GM23338 (cell line): Measurements from ENCODE around the gene ERCC5. TPM values are rescaled to one million over a fixed set of nuclear protein-coding genes. Genes with fewer than 3 reads are reported as not detected.

ENCODE experiments used
- ATAC-seq: fragments of 200-7000 bp; cut with Tn5 transposase; 3 replicates; pipeline ENCODE4 v1.9.1; 2020
- DNase-seq: peaks from one replicate; pipeline ENCODE4 v3.0.0-alpha.2; 2015; ENCODE audit warnings: low spot score
- H2AFZ ChIP-seq: fragments of 200-600 bp; sonication (generic); 2 replicates; pipeline ENCODE4 v1.8.0; 2016; ENCODE audit warnings: antibody characterized with exemption, mild to moderate bottlenecking, moderate library complexity
- H3F3A ChIP-seq: fragments of 200-600 bp; sonication (generic); replicated peaks from 2 replicates; pipeline ENCODE4 v1.8.0; 2017; ENCODE audit warnings: antibody characterized with exemption, mixed run types, low read depth
- H3K27ac ChIP-seq: fragments of 200-600 bp; sonication (generic); 2 replicates; pipeline ENCODE4 v1.6.1; 2016; ENCODE audit warnings: low read depth
- H3K27me3 ChIP-seq: fragments of 200-600 bp; sonication (generic); 2 replicates; pipeline ENCODE4 v1.8.0; 2016; ENCODE audit warnings: mild to moderate bottlenecking, mixed run types, moderate library complexity; ENCODE audit not compliant: insufficient read depth
- H3K36me3 ChIP-seq: fragments of 200-600 bp; sonication (generic); 2 replicates; pipeline ENCODE4 v1.8.0; 2016; ENCODE audit warnings: mild to moderate bottlenecking; ENCODE audit not compliant: insufficient read depth
- H3K4me1 ChIP-seq: fragments of 200-600 bp; sonication (generic); 2 replicates; pipeline ENCODE4 v1.8.0; 2016; ENCODE audit warnings: mild to moderate bottlenecking, moderate library complexity; ENCODE audit not compliant: insufficient read depth
- H3K4me2 ChIP-seq: fragments of 200-600 bp; sonication (generic); 2 replicates; pipeline ENCODE4 v1.7.1; 2017; ENCODE audit warnings: mixed run types
- H3K4me3 ChIP-seq: fragments of 200-600 bp; sonication (generic); 2 replicates; pipeline ENCODE4 v1.6.1; 2016; ENCODE audit warnings: mixed run types
- H3K79me2 ChIP-seq: fragments of 200-600 bp; sonication (generic); replicated peaks from 2 replicates; pipeline ENCODE4 v1.8.0; 2017; ENCODE audit warnings: mild to moderate bottlenecking; ENCODE audit not compliant: insufficient read depth
- H3K9me2 ChIP-seq: fragments of 200-600 bp; sonication (generic); 2 replicates; pipeline ENCODE4 v1.8.0; 2017; ENCODE audit not compliant: insufficient read depth
- H4K20me1 ChIP-seq: fragments of 200-600 bp; sonication (generic); replicated peaks from 2 replicates; pipeline ENCODE4 v1.8.0; 2017; ENCODE audit warnings: mild to moderate bottlenecking; ENCODE audit not compliant: insufficient read depth
- H3K27ac Mint-ChIP-seq: 2 replicates; pipeline ENCODE4 v1.8.0; 2020; ENCODE audit warnings: inconsistent platforms, mild to moderate bottlenecking, moderate library complexity, mixed read lengths
- H3K27me3 Mint-ChIP-seq: 3 replicates; pipeline ENCODE4 v1.8.0; 2022; ENCODE audit warnings: low read depth, mild to moderate bottlenecking, moderate library complexity, mixed read lengths, inconsistent platforms; ENCODE audit not compliant: insufficient read depth, poor library complexity
- H3K36me3 Mint-ChIP-seq: 3 replicates; pipeline ENCODE4 v1.8.0; 2021; ENCODE audit warnings: low read depth, mild to moderate bottlenecking, inconsistent platforms, moderate library complexity, mixed read lengths
- H3K4me1 Mint-ChIP-seq: 3 replicates; pipeline ENCODE4 v1.8.0; 2020; ENCODE audit warnings: mild to moderate bottlenecking, inconsistent platforms, mixed read lengths
- H3K4me3 Mint-ChIP-seq: 3 replicates; pipeline ENCODE4 v1.8.0; 2021; ENCODE audit warnings: moderate library complexity, mild to moderate bottlenecking, inconsistent platforms, mixed read lengths
- H3K9me3 Mint-ChIP-seq: 3 replicates; pipeline ENCODE4 v1.8.0; 2020; ENCODE audit warnings: moderate library complexity, mild to moderate bottlenecking, inconsistent platforms, mixed read lengths
- CREB1 ChIP-seq: fragments of 250-450 bp; sonication (Bioruptor Pico); IDR thresholded peaks from 2 replicates; pipeline ENCODE4 v1.5.0; 2020; ENCODE audit warnings: low read depth, mild to moderate bottlenecking, moderate library complexity
- EZH2 ChIP-seq: fragments of 200-600 bp; sonication (generic); IDR thresholded peaks from one replicate; pipeline ENCODE4 v1.8.0; 2017; ENCODE audit warnings: antibody characterized with exemption, mild to moderate bottlenecking, low read depth; ENCODE audit not compliant: unreplicated experiment
- JUNB ChIP-seq: IDR thresholded peaks from one replicate; pipeline ENCODE4 v1.6.1; 2016; ENCODE audit warnings: antibody characterized with exemption; ENCODE audit not compliant: unreplicated experiment
- POLR2AphosphoS5 ChIP-seq: IDR thresholded peaks from 2 replicates; pipeline ENCODE4 v1.6.1; 2016; ENCODE audit warnings: antibody characterized with exemption, low read depth
- STAT1 ChIP-seq: IDR thresholded peaks from one replicate; pipeline ENCODE4 v1.6.1; 2016; ENCODE audit warnings: antibody characterized with exemption; ENCODE audit not compliant: unreplicated experiment
- ZNF114 ChIP-seq: fragments of 250-450 bp; sonication (Bioruptor Pico); IDR thresholded peaks from 2 replicates; pipeline ENCODE4 v1.5.0; 2020; ENCODE audit warnings: mild to moderate bottlenecking, moderate library complexity
- polyA plus RNA-seq: library from polyadenylated mRNA; unstranded; fragments of >200 nt; fragmentation: Nextera tagmentation; extraction: Ambion mirVana; gene quantifications from 2 replicates; pipeline ENCODE4 v1.2.1, GENCODE V29; 2016
- total RNA-seq: library from RNA; depleted of rRNA; stranded (reverse); fragments of >200 nt; shearing (Covaris generic); gene quantifications from 2 replicates; pipeline ENCODE4 v1.2.3, GENCODE V29; 2014
- TF ChIP-seq, protein P1 (sequence below): fragments of 250-450 bp; sonication (Bioruptor Pico); IDR thresholded peaks from 2 replicates; pipeline ENCODE4 v1.5.0; 2020; ENCODE audit warnings: mild to moderate bottlenecking, moderate library complexity
- TF ChIP-seq, protein P2 (sequence below): IDR thresholded peaks from one replicate; pipeline ENCODE4 v1.6.1; 2018; ENCODE audit warnings: antibody characterized with exemption; ENCODE audit not compliant: unreplicated experiment

The ERCC5 gene
- total and polyA plus RNA-seq, 2 experiments from 2014 or later, result 25.4 to 26.2 TPM

DNA sequence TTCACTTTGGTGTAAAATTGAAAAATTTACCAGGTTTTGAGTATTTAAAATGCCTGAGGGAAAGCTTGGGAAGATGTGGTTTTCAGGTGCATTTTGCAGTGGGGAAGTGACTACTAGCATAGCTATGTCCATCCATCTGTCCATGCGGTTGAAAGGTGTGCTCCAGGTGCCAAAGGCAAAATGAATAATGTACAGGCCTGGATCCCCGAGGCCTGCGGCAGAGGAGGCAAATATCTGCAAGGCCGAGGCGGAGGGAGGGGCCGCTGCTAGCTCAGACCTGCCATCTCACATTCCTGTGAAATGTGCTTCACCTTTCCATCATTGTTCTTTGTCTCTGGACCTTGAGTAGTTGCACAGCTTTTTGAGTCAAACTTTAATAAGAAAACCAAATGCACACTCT, 65.5 kb downstream of the ERCC5 start:
- no peaks in the 10 kb centered on the region for H4K20me1 ChIP-seq
- Mint-ChIP-seq H3K4me1 (0 out of 3 replicates have a peak, but pooled peaks cover 2% of the 10 kb centered on the region), H3K9me3 (no peaks in the 10 kb centered on the region), H3K27me3 (no peaks in the 10 kb centered on the region), H3K27ac (no peak overlapping the region), H3K4me3 (no peak overlapping the region), H3K36me3 (no peaks in the 10 kb centered on the region)
- H3K9me2 ChIP-seq, result no peaks in the 10 kb centered on the region
- no peaks in the 10 kb centered on the region for H3F3A ChIP-seq
- no peaks in the 10 kb centered on the region for H3K27me3 ChIP-seq
- no peak overlapping the region for H3K4me2 ChIP-seq
- no peaks in the 10 kb centered on the region for H3K36me3 ChIP-seq
- no peaks in the 10 kb centered on the region for H3K79me2 ChIP-seq
- ATAC-seq, result no peak
- H2AFZ ChIP-seq, result peak overlapping the region; percentile 61; the same call in 1 of the 2 replicates
- no peak overlapping the region for H3K27ac ChIP-seq
- no peak for DNase-seq
- no peaks in the 10 kb centered on the region for H3K4me1 ChIP-seq
- no peak overlapping the region for H3K4me3 ChIP-seq
- no peak for TF ChIP-seq EZH2
- no peak for TF ChIP-seq ZNF114 (CRISPR knock-in tag)
- TF ChIP-seq CREB1 (CRISPR knock-in tag), result no peak
- TF ChIP-seq STAT1, result no peak
- no peak for TF ChIP-seq POLR2AphosphoS5
- no peak for TF ChIP-seq JUNB
- TF ChIP-seq, protein P1, sequence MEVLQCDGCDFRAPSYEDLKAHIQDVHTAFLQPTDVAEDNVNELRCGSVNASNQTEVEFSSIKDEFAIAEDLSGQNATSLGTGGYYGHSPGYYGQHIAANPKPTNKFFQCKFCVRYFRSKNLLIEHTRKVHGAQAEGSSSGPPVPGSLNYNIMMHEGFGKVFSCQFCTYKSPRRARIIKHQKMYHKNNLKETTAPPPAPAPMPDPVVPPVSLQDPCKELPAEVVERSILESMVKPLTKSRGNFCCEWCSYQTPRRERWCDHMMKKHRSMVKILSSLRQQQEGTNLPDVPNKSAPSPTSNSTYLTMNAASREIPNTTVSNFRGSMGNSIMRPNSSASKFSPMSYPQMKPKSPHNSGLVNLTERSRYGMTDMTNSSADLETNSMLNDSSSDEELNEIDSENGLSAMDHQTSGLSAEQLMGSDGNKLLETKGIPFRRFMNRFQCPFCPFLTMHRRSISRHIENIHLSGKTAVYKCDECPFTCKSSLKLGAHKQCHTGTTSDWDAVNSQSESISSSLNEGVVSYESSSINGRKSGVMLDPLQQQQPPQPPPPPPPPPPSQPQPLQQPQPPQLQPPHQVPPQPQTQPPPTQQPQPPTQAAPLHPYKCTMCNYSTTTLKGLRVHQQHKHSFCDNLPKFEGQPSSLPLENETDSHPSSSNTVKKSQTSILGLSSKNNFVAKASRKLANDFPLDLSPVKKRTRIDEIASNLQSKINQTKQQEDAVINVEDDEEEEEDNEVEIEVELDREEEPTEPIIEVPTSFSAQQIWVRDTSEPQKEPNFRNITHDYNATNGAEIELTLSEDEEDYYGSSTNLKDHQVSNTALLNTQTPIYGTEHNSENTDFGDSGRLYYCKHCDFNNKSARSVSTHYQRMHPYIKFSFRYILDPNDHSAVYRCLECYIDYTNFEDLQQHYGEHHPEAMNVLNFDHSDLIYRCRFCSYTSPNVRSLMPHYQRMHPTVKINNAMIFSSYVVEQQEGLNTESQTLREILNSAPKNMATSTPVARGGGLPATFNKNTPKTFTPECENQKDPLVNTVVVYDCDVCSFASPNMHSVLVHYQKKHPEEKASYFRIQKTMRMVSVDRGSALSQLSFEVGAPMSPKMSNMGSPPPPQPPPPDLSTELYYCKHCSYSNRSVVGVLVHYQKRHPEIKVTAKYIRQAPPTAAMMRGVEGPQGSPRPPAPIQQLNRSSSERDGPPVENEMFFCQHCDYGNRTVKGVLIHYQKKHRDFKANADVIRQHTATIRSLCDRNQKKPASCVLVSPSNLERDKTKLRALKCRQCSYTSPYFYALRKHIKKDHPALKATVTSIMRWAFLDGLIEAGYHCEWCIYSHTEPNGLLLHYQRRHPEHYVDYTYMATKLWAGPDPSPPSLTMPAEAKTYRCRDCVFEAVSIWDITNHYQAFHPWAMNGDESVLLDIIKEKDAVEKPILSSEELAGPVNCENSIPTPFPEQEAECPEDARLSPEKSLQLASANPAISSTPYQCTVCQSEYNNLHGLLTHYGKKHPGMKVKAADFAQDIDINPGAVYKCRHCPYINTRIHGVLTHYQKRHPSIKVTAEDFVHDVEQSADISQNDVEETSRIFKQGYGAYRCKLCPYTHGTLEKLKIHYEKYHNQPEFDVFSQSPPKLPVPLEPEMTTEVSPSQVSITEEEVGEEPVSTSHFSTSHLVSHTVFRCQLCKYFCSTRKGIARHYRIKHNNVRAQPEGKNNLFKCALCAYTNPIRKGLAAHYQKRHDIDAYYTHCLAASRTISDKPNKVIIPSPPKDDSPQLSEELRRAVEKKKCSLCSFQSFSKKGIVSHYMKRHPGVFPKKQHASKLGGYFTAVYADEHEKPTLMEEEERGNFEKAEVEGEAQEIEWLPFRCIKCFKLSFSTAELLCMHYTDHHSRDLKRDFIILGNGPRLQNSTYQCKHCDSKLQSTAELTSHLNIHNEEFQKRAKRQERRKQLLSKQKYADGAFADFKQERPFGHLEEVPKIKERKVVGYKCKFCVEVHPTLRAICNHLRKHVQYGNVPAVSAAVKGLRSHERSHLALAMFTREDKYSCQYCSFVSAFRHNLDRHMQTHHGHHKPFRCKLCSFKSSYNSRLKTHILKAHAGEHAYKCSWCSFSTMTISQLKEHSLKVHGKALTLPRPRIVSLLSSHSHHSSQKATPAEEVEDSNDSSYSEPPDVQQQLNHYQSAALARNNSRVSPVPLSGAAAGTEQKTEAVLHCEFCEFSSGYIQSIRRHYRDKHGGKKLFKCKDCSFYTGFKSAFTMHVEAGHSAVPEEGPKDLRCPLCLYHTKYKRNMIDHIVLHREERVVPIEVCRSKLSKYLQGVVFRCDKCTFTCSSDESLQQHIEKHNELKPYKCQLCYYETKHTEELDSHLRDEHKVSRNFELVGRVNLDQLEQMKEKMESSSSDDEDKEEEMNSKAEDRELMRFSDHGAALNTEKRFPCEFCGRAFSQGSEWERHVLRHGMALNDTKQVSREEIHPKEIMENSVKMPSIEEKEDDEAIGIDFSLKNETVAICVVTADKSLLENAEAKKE, result no peak
- TF ChIP-seq, protein P2, sequence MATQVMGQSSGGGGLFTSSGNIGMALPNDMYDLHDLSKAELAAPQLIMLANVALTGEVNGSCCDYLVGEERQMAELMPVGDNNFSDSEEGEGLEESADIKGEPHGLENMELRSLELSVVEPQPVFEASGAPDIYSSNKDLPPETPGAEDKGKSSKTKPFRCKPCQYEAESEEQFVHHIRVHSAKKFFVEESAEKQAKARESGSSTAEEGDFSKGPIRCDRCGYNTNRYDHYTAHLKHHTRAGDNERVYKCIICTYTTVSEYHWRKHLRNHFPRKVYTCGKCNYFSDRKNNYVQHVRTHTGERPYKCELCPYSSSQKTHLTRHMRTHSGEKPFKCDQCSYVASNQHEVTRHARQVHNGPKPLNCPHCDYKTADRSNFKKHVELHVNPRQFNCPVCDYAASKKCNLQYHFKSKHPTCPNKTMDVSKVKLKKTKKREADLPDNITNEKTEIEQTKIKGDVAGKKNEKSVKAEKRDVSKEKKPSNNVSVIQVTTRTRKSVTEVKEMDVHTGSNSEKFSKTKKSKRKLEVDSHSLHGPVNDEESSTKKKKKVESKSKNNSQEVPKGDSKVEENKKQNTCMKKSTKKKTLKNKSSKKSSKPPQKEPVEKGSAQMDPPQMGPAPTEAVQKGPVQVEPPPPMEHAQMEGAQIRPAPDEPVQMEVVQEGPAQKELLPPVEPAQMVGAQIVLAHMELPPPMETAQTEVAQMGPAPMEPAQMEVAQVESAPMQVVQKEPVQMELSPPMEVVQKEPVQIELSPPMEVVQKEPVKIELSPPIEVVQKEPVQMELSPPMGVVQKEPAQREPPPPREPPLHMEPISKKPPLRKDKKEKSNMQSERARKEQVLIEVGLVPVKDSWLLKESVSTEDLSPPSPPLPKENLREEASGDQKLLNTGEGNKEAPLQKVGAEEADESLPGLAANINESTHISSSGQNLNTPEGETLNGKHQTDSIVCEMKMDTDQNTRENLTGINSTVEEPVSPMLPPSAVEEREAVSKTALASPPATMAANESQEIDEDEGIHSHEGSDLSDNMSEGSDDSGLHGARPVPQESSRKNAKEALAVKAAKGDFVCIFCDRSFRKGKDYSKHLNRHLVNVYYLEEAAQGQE, result no peak
